Lung (tissue), 12 donors: Measurements from ENCODE around the gene PLAAT1. TPM values are rescaled to one million over a fixed set of nuclear protein-coding genes. Genes with fewer than 3 reads are reported as not detected.

Source experiments
- ATAC-seq: fragments of 200-7000 bp; cut with Tn5 transposase; one replicate; pipeline ENCODE4 v1.9.1; 2020; ENCODE audit warnings: moderate number of reproducible peaks; ENCODE audit not compliant: insufficient read depth, low FRiP score
- DNase-seq, 3 donors: peaks; one replicate each; pipeline ENCODE4 v3.0.0-alpha.2; 2013 to 2017
- H3K27ac ChIP-seq, 2 donors: one replicate each; pipeline ENCODE4 v1.5.1; 2013; ENCODE audit warnings: mild to moderate bottlenecking in 2 of 2, moderate library complexity in 2 of 2, control low read depth in 1 of 2, inconsistent platforms in 1 of 2, low read depth in 1 of 2, low read length in 1 of 2
- H3K27me3 ChIP-seq, 3 donors: one replicate each; pipeline ENCODE4 v1.5.1; 2013; ENCODE audit warnings: low read length in 2 of 3; ENCODE audit not compliant: control insufficient read depth in 3 of 3, insufficient read depth in 3 of 3
- H3K36me3 ChIP-seq, 4 donors: one replicate each; pipeline ENCODE4 v1.5.1; 2013; ENCODE audit warnings: low read length in 4 of 4, mild to moderate bottlenecking in 1 of 4, moderate library complexity in 1 of 4; ENCODE audit not compliant: control insufficient read depth in 4 of 4, insufficient read depth in 4 of 4
- H3K4me1 ChIP-seq, 5 donors: one replicate each; pipeline ENCODE4 v1.5.1; 2013; ENCODE audit warnings: low read length in 5 of 5, mild to moderate bottlenecking in 2 of 5, moderate library complexity in 1 of 5; ENCODE audit not compliant: control insufficient read depth in 5 of 5, insufficient read depth in 5 of 5
- H3K4me3 ChIP-seq: one replicate; pipeline ENCODE4 v1.5.1; 2013; ENCODE audit warnings: mild to moderate bottlenecking, control low read depth, moderate library complexity
- H3K9ac ChIP-seq, 2 donors: one replicate each; pipeline ENCODE4 v1.5.1; 2013; ENCODE audit warnings: low read length in 2 of 2, control low read depth in 1 of 2; ENCODE audit not compliant: insufficient read depth in 1 of 2
- H3K9me3 ChIP-seq, 4 donors: one replicate each; pipeline ENCODE4 v1.5.1; 2013; ENCODE audit warnings: low read length in 3 of 4, mild to moderate bottlenecking in 1 of 4, moderate library complexity in 1 of 4; ENCODE audit not compliant: control insufficient read depth in 4 of 4, insufficient read depth in 3 of 4
- WGBS, 2 donors: extraction: QIAGEN DNeasy Blood & Tissue Kit; methylation state at CpG; one replicate each; pipeline ENCODE4 v1.1.7; 2013; 5-methylcytosine and 5-hydroxymethylcytosine counted together
- polyA plus RNA-seq, 2 donors: library from polyadenylated mRNA; stranded (reverse); fragments of 200-250 nt; gene quantifications; one replicate each; pipeline ENCODE4 v1.2.1, GENCODE V29; 2013
- total RNA-seq, 2 donors: library from RNA; depleted of rRNA in 1 of 2; stranded (reverse); fragments of >200 nt in 1 of 2; gene quantifications; one replicate each; pipeline ENCODE4 v1.2.1, GENCODE V29; 2014 to 2021
- TF ChIP-seq, protein P1 (sequence below): IDR thresholded peaks from 2 replicates; pipeline ENCODE4 v1.5.1; 2012; ENCODE audit warnings: mild to moderate bottlenecking; ENCODE audit errors: control extremely low read depth, extremely low read depth
- donor health status: control.
- donor health status: control.
- donor health status: Bipolar disorder and iron deficiency.
- donor health status: healthy.
- donor health status: DM: yes; HTN: yes; CAD: no.

Gene PLAAT1
- total and polyA plus RNA-seq, 4 donors, result 0.13 to 0.86 (median 0.24) TPM

DNA sequence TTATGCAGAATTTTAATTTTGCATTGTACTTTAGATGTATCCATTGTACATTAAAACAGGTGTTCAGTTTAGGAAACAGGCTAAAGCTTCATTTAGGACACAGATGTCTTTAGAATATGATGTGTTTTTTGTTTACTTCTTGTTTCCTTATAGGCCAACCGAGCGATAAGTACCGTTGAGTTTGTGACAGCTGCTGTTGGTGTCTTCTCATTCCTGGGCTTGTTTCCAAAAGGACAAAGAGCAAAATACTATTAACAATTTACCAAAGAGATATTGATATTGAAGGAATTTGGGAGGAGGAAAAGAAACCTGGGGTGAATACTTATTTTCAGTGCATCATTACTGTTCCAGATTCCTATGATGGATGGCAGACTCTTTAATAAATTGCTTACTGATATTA lies 29.4 kb downstream of the PLAAT1 start:
- DNase-seq (no peak), ATAC-seq (no peak)
- 49 to 75% methylated on average over 3 of the region's 3 CpGs for WGBS, 2 donors
- Histone ChIP-seq H3K27ac (no peak overlapping the region), H3K9me3 (no peaks in the 10 kb centered on the region), H3K36me3 (no peaks in the 10 kb centered on the region), H3K27me3 (no peaks in the 10 kb centered on the region), H3K4me1 (no peaks in the 10 kb centered on the region), H3K9ac (no peak overlapping the region), H3K4me3 (no peak overlapping the region)
- TF ChIP-seq, protein P1, sequence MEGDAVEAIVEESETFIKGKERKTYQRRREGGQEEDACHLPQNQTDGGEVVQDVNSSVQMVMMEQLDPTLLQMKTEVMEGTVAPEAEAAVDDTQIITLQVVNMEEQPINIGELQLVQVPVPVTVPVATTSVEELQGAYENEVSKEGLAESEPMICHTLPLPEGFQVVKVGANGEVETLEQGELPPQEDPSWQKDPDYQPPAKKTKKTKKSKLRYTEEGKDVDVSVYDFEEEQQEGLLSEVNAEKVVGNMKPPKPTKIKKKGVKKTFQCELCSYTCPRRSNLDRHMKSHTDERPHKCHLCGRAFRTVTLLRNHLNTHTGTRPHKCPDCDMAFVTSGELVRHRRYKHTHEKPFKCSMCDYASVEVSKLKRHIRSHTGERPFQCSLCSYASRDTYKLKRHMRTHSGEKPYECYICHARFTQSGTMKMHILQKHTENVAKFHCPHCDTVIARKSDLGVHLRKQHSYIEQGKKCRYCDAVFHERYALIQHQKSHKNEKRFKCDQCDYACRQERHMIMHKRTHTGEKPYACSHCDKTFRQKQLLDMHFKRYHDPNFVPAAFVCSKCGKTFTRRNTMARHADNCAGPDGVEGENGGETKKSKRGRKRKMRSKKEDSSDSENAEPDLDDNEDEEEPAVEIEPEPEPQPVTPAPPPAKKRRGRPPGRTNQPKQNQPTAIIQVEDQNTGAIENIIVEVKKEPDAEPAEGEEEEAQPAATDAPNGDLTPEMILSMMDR, result no peak

DNA sequence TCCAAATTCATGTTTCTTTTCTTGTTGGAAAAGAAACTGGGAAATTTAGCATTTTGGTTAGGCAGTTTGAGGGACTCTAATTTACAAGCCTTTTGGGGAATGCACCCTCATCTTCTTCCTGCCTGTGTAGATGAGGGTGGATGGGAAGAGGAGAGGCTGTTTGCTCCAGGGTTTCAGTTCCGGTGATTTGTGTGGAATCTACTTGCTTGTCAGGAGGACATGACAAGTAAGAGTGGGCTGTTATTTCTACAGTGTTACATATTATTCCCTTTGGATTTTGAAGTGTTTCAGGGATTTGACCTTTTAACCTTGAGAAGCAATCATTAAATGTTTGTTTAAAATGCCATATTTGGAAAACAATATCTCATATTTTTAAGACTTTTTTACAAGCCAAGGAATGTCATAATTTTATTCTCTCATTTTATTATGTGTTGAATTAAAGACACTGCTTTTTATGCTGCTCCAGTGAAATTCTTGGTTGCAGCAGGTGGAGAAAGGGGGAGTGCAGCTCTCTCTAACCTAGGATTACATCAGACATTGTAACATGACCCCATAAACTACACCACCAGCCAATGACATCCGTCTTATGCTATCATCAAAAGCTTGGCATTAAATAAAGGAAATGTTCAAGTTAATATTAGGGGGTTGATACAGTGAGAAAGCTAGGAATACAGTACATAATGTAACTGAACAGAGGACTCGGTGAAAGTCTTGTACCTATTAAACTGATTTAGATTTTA lies 30.2 kb downstream of the PLAAT1 start:
- Histone ChIP-seq H3K36me3 (no peaks in the 10 kb centered on the region), H3K9me3 (no peaks in the 10 kb centered on the region), H3K9ac (no peak overlapping the region), H3K27ac (no peak overlapping the region), H3K27me3 (no peaks in the 10 kb centered on the region), H3K4me1 (no peaks in the 10 kb centered on the region), H3K4me3 (no peak overlapping the region)
- no peak for ATAC-seq
- WGBS, 2 donors, result 74 to 89% methylated on average over 3 of the region's 3 CpGs
- DNase-seq, result peak in 2 of 3 donors; percentile 3 to 6
- TF ChIP-seq, protein P1, result no peak

DNA sequence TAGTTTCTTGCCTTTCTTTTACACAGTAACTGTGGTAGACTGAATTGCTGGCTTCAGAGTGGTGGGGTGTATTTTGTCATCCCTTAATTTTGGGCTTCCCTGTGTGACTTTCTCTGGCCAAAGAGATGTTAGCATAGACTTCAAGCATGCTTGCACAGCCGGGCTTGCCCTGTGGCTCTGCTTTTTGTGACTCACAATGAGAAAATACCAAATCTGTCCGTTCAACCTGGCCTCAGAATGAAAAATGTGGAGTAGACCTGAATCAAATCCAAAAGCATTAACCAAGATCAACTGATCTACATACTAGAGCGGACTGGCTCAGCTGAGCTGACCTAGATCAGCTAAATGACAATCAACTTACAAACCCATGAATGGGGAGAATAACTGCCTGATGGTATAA lies 51.4 kb downstream of the PLAAT1 start:
- WGBS, 2 donors, result 75 to 82% methylated on average over 3 of the region's 3 CpGs
- TF ChIP-seq, protein P1, result no peak
- ATAC-seq (no peak), DNase-seq (no peak)
- Histone ChIP-seq H3K27me3 (no peaks in the 10 kb centered on the region), H3K4me3 (no peak overlapping the region), H3K4me1 (no peaks in the 10 kb centered on the region), H3K36me3 (no peaks in the 10 kb centered on the region), H3K27ac (no peak overlapping the region), H3K9me3 (peaks cover 0 to 9% (median 2%) of the 10 kb centered on the region in 4 donors), H3K9ac (no peak overlapping the region)
